Activated CD4-positive, alpha-beta T cell treated with anti-CD3 and anti-CD28 coated beads for 48 hours (primary cell): Measurements from ENCODE around the gene DGAT2L6.
"Not testable (repeated sequence)": the region's sequence is repeated elsewhere in the genome, so short reads cannot be mapped to it uniquely, and the experiment has no call there.

Experiments used
- DNase-seq: peaks from one replicate; pipeline ENCODE4 v3.0.0-alpha.2; 2020

Gene DGAT2L6

DNA sequence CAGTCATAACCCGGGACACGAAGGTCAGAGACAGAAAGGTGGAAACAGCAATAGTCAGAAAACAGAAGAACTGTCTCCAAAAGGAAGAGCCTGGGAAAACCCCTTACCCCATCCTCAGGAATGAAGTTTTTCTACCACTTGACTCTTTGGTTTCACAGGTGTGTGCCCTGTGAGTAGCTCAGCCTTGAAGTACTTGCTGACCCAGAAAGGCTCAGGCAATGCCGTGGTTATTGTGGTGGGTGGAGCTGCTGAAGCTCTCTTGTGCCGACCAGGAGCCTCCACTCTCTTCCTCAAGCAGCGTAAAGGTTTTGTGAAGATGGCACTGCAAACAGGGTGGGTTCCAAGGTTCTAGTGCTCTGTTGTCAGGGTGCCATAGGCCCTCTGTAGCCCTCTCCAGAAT lies 24.4 kb downstream of the DGAT2L6 start:
- no peak for DNase-seq

DNA sequence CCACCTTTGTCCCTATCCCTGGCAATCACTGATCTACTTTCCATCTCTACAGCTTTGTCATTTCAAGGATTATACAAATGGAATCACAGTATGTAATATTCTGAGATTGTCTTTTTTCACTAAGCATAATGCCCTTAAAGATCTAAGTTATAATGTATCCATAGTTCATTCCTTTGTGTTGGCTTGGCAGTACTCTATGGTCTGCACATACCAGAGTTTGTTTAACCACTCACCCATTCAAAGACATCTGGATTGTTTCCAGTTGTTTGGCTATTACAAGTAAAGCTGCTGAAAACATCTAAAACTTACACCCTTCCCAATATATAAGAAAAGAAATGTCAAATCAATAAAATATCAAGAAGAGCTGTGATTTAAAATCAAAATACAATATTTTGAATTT lies 31.2 kb downstream of the DGAT2L6 start:
- no peak for DNase-seq

DNA sequence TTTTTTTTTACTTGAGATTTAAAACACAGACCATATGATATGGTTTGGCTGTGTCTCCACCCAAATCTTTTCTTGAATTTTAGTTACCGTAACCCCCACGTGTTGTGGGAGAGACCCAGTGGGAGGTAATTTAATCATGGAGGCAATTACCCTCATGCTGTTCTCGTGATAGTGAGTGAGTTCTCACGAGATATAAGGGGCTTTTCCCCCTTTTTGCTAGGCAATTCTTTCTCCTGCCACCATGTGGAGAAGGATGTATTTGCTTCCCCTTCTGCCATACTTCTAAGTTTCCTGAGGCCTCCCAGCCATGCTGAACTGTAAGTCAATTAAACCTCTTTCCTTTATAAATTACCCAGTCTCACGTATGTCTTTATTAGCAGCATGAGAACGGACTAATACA lies 32.3 kb downstream of the DGAT2L6 start:
- not testable (repeated sequence) for DNase-seq

DNA sequence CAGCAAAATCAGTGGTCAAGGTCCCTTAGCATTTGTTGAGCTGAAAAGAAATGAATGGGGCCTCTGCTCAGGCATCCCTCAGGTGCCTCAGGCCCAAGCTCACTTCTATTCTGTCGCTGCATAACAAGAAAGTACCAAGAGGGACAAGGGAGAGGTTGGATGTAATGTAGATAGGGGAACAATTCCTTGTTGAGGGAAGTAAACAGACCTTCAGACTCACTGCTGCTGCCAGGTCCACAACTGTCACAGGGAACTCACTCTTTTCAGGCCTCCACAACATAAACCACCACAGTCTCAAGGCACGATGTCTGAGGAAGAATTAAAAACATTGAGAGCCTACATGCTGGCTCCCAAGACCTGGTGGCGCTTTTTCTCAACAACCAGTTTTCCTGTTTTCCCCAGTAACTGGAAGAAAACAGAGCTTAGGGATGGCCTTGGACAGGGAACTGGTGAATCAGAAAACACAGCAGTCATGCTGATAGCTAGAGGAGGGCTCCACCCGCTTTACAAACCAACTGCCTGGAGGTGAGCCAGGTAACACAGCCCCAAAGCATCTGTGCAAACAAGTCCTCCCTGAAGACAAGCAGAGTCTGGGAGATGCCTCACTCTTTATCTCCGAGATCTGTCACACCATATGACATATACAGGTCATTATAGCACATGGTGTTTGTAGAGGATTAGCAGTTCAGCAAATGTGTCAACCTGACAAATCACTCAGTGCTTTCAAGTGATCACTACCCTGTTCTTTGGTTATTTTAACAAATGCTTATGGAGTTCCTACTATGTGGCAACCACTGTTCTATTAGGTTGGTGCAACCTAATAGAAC lies 42.9 kb downstream of the DGAT2L6 start:
- DNase-seq = no peak

DNA sequence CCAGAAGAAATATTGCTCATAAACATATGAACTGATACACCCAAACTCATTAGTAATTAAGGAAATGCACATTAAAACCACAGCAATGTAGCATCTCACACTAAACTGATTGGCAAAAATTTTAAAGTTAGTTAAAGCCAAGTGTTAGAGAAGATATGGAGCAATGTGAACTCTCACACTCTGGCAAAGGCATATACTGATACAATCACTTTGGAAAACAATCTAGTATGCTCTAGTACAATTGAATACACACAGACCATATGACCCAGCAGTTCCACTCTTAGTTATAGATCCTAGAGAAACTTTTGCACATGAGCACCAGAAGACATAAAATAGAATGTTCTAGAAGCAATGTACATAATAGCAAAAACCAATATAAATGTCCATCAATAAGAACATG lies 48.8 kb downstream of the DGAT2L6 start:
- DNase-seq = no peak

DNA sequence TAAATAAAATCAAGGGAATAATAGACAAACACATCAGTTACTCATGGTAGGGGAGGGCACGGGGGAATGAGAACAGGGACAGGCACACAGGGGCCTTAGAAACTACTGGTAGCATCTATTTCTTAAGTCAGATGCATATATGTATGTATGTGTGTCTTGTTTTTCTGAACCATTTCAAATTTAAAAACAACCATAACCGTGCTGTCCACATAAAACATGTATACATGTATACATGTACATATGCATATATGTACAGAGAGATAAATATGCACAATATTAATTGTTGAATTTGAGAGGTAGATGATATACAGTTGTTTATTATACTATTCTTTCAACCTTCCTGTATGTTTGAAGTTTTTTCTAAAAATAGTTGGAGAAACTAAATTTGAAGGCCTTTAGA lies 49.4 kb downstream of the DGAT2L6 start:
- DNase-seq = no peak

DNA sequence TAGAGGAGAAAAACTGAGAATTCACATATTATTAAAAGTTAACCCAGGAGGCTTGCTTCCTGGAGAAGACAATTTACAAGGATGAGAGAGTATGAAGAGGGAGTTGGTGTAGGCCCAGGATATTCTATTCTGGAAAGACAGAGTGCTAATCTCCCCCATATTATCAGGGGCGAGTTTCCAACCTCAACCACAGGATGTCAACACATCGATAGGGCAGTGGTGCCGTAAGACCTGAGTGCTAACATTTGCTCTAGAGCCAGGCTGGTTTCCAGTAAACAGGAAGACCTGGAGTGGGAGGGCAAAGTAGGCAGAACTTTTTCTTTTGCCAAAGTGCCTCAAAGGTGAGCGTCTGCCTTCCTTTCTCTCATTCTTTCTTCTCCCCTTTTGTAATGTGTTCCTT lies 54.4 kb downstream of the DGAT2L6 start:
- DNase-seq = no peak

DNA sequence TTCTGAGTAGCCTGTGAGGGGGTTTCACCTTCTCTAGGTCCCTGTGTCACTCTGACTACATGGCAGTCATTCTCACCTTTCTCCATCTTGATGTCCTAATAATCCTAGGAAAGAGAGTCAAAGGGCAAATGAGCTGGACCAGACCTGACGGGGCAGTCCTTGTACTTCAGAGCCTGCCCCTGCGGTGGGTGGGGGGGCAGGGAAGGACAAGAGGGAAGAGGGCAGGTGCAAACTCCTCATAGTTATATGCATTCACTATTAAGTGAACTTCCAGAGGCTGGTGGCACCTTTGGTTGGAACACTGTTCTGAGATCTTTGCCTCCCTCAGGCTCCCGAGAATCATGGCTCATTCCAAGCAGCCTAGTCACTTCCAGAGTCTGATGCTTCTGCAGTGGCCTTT lies 57.1 kb downstream of the DGAT2L6 start, which contains the start of gene AWAT1:
Gene AWAT1, plus strand, starts transcription at position 301 of the 400 bp plus-strand sequence. Its CDS starts 41 bp downstream, at position 342.
- no peak for DNase-seq

DNA sequence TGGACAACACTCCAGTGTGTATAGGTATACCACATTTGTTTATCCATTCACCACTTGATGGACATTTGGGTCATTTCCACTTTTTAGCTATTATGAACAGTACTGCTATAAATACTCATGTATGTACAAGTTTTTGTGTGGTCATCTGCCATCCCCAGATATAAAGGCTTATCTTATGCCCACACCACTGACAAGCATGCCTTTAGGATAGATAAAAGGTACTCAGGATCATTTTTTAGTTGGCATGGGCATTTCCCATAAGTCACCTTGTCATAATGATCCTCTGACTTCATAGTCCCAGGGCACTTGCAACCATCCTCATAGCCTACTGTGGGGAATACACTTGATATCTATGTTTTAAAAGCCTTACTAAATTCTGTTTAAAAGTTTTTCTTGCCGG lies 63.5 kb downstream of the DGAT2L6 start:
- no peak for DNase-seq

DNA sequence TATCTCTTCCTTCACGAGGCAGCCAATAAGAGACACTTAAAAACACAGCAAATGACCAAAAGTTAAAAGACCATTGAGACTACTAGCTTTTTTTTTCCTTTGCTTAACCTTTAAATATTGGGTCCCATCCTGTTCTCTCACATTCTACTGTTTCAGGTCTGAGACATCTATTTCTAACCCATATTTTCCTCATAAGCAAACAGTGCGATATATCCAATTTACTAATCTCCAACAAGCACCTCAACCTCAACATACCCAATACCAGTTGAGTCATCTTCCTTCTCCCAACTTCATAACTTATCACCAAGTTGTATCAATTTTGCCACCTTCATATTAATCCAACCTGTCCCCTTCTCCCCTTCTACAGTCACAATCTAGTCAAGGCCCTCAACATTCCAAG lies 64.2 kb downstream of the DGAT2L6 start:
- DNase-seq = no peak

DNA sequence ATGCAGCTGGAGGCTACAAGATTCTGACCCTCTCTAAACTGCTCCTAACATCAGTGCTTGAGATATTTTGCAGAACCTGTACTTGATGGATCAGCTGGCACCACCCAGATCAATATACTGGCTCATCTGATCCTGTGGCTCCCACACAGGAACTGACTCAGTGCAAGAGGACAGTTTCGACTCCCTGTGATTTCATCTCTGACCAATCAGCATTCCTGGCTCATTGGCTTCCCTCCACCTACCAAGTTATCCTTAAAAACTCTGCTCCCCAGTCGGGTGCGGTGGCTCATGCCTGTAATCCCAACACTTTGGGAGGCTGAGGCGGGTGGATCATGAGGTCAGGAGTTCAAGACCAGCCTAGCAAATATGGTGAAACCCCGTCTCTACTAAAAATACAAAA lies 66.3 kb downstream of the DGAT2L6 start:
- DNase-seq = not testable (repeated sequence)

DNA sequence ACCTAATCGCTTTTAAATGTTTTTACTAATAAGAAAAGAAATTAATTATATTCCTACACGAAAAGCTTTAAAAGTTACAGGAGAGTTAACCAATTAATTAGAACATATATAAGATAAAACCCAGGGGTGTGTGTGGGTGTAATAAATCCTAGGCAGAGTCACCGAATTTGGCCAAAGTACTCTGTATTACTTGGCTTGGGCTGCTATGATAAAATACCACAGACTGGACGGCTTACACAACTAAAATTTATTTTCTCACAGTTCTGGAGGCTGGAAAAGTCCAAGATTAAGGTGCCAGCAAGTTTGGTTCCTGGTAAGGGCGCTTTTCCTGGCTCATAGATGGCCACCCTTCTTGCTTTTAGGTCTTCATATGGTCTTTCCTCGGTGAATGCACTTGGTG lies 67.6 kb downstream of the DGAT2L6 start:
- no peak for DNase-seq

DNA sequence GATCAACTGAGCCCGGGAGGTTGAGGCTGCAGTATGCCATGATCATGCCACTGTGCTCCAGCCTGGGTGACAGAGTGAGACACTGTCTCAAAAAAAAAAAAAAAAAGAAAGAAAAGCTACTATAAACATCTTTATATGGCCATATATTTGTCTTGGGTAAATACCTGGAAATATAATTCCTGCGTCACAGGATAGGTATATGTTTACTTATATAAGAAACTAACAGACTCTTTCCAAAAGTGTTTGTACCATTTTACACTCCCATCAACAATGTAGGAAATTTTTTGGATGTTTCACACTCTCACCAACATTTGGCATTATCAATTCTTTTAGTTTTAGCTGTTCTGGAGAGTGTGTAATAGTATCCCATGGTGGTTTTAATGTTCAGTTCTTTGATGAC lies 70.0 kb downstream of the DGAT2L6 start:
- DNase-seq = no peak

DNA sequence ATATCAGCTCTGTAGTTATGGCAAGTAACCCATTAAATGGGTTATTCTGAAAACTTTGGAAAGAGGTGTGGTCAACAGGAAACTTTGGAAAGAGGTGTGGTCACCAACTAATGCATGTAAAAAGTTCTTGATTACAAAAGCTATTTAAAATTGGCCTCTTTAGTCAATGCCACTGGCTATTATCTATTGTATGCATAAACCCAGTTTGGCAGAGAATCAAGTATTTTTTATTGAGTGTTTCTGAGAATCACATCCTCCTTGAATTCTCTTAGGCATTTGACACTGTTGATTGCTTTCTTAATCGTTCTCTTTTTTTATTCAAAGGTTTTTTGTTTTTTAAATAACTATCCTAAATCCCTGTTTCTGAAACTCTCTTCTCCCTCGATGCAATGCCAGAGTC lies 75.2 kb downstream of the DGAT2L6 start:
- DNase-seq = no peak

DNA sequence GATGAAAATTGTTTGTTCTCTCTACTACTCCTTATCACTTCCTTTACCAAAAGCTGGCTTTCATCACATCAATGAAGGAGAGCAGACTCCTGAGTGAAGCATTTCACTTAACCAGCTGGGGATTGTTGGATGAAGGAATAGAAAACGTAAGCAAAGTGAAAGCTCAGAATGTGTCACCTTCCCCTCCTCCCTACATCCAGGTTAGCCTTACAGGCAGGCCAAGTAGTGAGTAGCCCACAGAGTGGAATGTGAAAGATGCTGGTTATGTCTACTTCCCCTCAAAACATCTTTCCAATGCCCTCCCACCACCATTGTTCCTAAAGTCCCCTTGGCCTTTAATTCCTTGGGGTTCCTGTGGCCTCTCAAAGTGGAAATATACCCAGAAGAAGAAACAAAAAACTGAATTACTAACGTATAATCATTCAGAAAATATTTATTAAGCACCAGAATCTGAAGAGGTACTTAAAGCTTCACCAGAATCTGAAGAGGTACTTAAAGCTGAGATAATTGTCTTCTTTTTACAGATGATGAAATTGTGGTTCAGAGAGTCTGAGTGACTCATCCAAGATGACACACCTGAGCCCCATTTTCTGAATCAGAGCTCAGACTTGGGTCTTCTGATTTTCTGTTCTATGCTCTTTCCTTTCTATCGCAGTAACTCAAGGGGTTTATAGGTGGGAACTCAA lies 76.2 kb downstream of the DGAT2L6 start:
- no peak for DNase-seq

DNA sequence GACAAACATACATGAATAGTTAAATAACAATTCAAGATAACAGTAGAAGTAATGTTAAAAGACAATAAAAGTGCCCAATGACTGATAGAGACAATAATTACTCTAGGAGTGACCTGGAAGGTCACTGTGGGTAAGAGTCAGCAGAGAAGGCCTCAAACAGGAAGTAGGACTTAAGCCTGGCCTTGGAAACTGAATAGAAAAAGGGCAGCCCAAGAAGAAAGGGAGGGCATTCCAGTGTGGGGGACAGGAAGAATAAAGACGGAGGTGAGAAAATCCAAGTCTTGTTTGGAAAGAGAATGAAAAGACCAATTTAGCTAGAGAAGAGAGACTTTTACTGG lies 76.7 kb downstream of the DGAT2L6 start:
- no peak for DNase-seq

DNA sequence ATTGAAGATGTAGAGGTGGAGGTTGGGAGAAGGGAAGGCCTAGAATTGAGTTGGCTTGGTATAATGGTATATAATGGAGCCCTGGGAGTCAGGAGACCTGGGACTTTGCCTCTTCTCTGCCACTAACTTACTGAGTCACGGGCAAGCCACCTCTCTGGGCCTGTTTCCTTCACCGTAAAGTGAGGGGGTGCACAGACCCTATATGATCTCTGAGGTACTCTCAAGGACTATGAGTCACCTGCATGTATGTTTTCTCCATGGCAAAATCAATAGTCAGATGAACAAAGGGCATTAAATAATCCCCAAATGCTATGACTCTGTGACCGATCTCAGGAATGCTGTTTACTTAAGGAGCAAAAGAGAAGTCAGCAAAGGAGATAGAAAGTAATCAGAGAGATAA lies 77.6 kb downstream of the DGAT2L6 start:
- DNase-seq = no peak
